Mucosa of stomach (tissue), 1 donor: Measurements from ENCODE around the gene GNAI2.

Experiments used
- H3K27me3 ChIP-seq: one replicate; pipeline ENCODE4 v1.7.0; 2013; ENCODE audit warnings: mild to moderate bottlenecking, low read length; ENCODE audit not compliant: control insufficient read depth, insufficient read depth
- H3K36me3 ChIP-seq: one replicate; pipeline ENCODE4 v1.7.0; 2013; ENCODE audit warnings: low read length; ENCODE audit not compliant: control insufficient read depth, insufficient read depth
- H3K4me1 ChIP-seq: one replicate; pipeline ENCODE4 v1.7.0; 2013; ENCODE audit warnings: mild to moderate bottlenecking, low read length; ENCODE audit not compliant: control insufficient read depth, insufficient read depth
- H3K4me3 ChIP-seq: one replicate; pipeline ENCODE4 v1.7.0; 2013; ENCODE audit warnings: low read length
- H3K9ac ChIP-seq: one replicate; pipeline ENCODE4 v1.7.0; 2013; ENCODE audit warnings: mild to moderate bottlenecking, low read length, moderate library complexity
- H3K9me3 ChIP-seq: one replicate; pipeline ENCODE4 v1.7.0; 2013; ENCODE audit warnings: mild to moderate bottlenecking, low read length, moderate library complexity; ENCODE audit not compliant: control insufficient read depth
- donor health status: Pancreatic carcinoma.

GNAI2 gene

GRCh38 chr3:50302095-50303012 lies 66.3 kb downstream of the GNAI2 start:
- Histone ChIP-seq H3K9me3 (no peaks in the 10 kb centered on the region), H3K9ac (peak overlapping the region; percentile 85), H3K27me3 (no peaks in the 10 kb centered on the region), H3K36me3 (no peaks in the 10 kb centered on the region), H3K4me3 (peak overlapping the region; percentile 62), H3K4me1 (peaks cover 55% of the 10 kb centered on the region)

GRCh38 chr3:50303013-50303815 lies 67.2 kb downstream of the GNAI2 start, which contains the start of gene HYAL1:
Gene HYAL1, minus strand, starts transcription at chr3:50303574. Its CDS starts 618 bp downstream, at chr3:50302956.
- Histone ChIP-seq H3K4me1 (peaks cover 46% of the 10 kb centered on the region), H3K4me3 (peak within 1 kb of the TSS; percentile 62), H3K9ac (peak within 1 kb of the TSS; percentile 85), H3K27me3 (no peaks in the 10 kb centered on the region), H3K36me3 (no peaks in the 10 kb centered on the region), H3K9me3 (no peaks in the 10 kb centered on the region)

- Histone ChIP-seq H3K4me3 (no peak overlapping the region), H3K4me1 (peaks cover 39% of the 10 kb centered on the region), H3K27me3 (no peaks in the 10 kb centered on the region), H3K36me3 (no peaks in the 10 kb centered on the region), H3K9me3 (no peaks in the 10 kb centered on the region), H3K9ac (no peak overlapping the region)
Observed at GRCh38 chr3:50304601-50305000, 68.6 kb downstream of the GNAI2 start.
